ENCODE results near the gene ARID4B.

- TF ChIP-seq CTCF (IDR thresholded peaks at IDR 0.05; ENCODE audit: borderline replicate concordance, extremely low read depth, low read length, poor library complexity, severe bottlenecking) (no peak), EZH2 (IDR thresholded peaks at IDR 0.05; ENCODE audit: borderline replicate concordance, low read depth, low read length, severe bottlenecking) (no peak)
These were observed 23.2 kb downstream of the ARID4B start for GRCh38 chr1:235304549-235305451.

All from DND-41 (cell line).